H1 (cell line): ENCODE data around the gene L2HGDH. TPM values are rescaled to one million over a fixed set of nuclear protein-coding genes. Genes with fewer than 3 reads are reported as not detected.

Experiments
- CTCF ChIA-PET: fragments of 300-600 bp; sonication (Branson Sonifier 250); formaldehyde crosslinking; loops from one replicate; lab custom pipeline; 2021; ENCODE audit not compliant: partially characterized antibody; lab: Charles Lee
- POLR2A ChIA-PET: fragments of 300-600 bp; sonication (Branson Sonifier 250); formaldehyde crosslinking; loops from one replicate; lab custom pipeline; 2021; ENCODE audit warnings: inconsistent platforms; ENCODE audit not compliant: partially characterized antibody; lab: Charles Lee
- DNase-seq, 2 experiments: peaks; one replicate each; pipeline versions ENCODE4 v3.0.0 to v3.0.0-alpha.2; 2010 to 2022; ENCODE audit warnings: low spot score in 2 of 2, low read depth in 1 of 2, mixed read lengths in 1 of 2
- FAIRE-seq: peaks from 2 replicates; lab custom pipeline; 2011; peaks lifted over from hg19 to GRCh38; lab: Jason Lieb, UNC
- H2AFZ ChIP-seq: 2 replicates; pipeline ENCODE4 v1.8.1; 2012; ENCODE audit warnings: low read length, inconsistent platforms
- H2AK5ac ChIP-seq: 2 replicates; pipeline ENCODE4 v1.6.1; 2013; ENCODE audit warnings: low read depth, low read length
- H2BK120ac ChIP-seq: replicated peaks from 2 replicates; pipeline ENCODE3; 2013; ENCODE audit warnings: low read depth, low read length, inconsistent platforms
- H2BK12ac ChIP-seq: 2 replicates; pipeline ENCODE4 v1.6.1; 2013; ENCODE audit warnings: low read depth, low read length
- H2BK15ac ChIP-seq: 2 replicates; pipeline ENCODE4 v1.6.1; 2013; ENCODE audit warnings: low read length
- H2BK20ac ChIP-seq: 2 replicates; pipeline ENCODE4 v1.6.1; 2013; ENCODE audit warnings: low read length
- H2BK5ac ChIP-seq: 2 replicates; pipeline ENCODE4 v1.6.1; 2013; ENCODE audit warnings: low read depth, low read length
- H3K14ac ChIP-seq: 2 replicates; pipeline ENCODE4 v1.6.1; 2013; ENCODE audit warnings: inconsistent platforms; ENCODE audit not compliant: insufficient read length
- H3K18ac ChIP-seq: 2 replicates; pipeline ENCODE4 v1.6.1; 2013; ENCODE audit warnings: low read length; ENCODE audit errors: extremely low read depth
- H3K23ac ChIP-seq: 2 replicates; pipeline ENCODE4 v1.6.1; 2013; ENCODE audit warnings: inconsistent platforms; ENCODE audit not compliant: insufficient read length
- H3K23me2 ChIP-seq: 2 replicates; pipeline ENCODE4 v1.6.1; 2013; ENCODE audit warnings: low read depth, low read length
- H3K27ac ChIP-seq: 2 replicates; pipeline ENCODE4 v1.6.1; 2011; ENCODE audit warnings: low read depth, low read length, inconsistent platforms
- H3K27me3 ChIP-seq, 4 experiments: replicated peaks in 1 of 4; 1 replicate in 1 of 4; 2 replicates in 3 of 4; pipeline versions ENCODE4 v1.6.1 to v1.8.1; 2011 to 2013; ENCODE audit warnings: low read length in 3 of 4, mild to moderate bottlenecking in 3 of 4, inconsistent platforms in 2 of 4, mixed read lengths in 2 of 4, moderate library complexity in 1 of 4; ENCODE audit not compliant: control insufficient read depth in 3 of 4, insufficient read depth in 3 of 4; ENCODE audit errors: extremely low read depth in 1 of 4
- H3K36me3 ChIP-seq, 4 experiments: 2 replicates each; pipeline versions ENCODE4 v1.6.1 to v1.8.1; 2011 to 2013; ENCODE audit warnings: mild to moderate bottlenecking in 4 of 4, low read length in 3 of 4, moderate library complexity in 2 of 4, control low read depth in 1 of 4, inconsistent platforms in 1 of 4; ENCODE audit not compliant: insufficient read depth in 4 of 4, control insufficient read depth in 2 of 4
- H3K4ac ChIP-seq: replicated peaks from 2 replicates; pipeline ENCODE3; 2013; ENCODE audit warnings: low read length, low read depth, mixed read lengths, inconsistent platforms; ENCODE audit not compliant: insufficient read length
- H3K4me1 ChIP-seq, 4 experiments: replicated peaks in 1 of 4; 1 replicate in 1 of 4; 2 replicates in 3 of 4; pipeline versions ENCODE4 v1.6.1 to v1.8.1; 2011 to 2013; ENCODE audit warnings: low read length in 3 of 4, inconsistent platforms in 2 of 4, mixed read lengths in 1 of 4; ENCODE audit not compliant: insufficient read depth in 4 of 4, control insufficient read depth in 3 of 4
- H3K4me2 ChIP-seq, 2 experiments: 2 replicates each; pipeline versions ENCODE4 v1.6.1 to v1.8.1; 2011 to 2013; ENCODE audit warnings: low read depth in 2 of 2, low read length in 2 of 2, control low read depth in 1 of 2, inconsistent platforms in 1 of 2, mild to moderate bottlenecking in 1 of 2; ENCODE audit not compliant: insufficient read depth in 1 of 2
- H3K4me3 ChIP-seq, 4 experiments: fragments of 200-600, 300-600 bp in 1 of 4; sonication (generic), shearing (Covaris generic), sonication (Bioruptor Twin) in 1 of 4; 2 replicates each; pipeline versions ENCODE4 v1.5.1 to v1.8.1; 2011 to 2016; ENCODE audit warnings: low read length in 4 of 4, low read depth in 3 of 4, control low read depth in 2 of 4, inconsistent platforms in 2 of 4, mild to moderate bottlenecking in 2 of 4, mixed read lengths in 1 of 4, moderate library complexity in 1 of 4; ENCODE audit not compliant: insufficient read depth in 2 of 4; ENCODE audit errors: extremely low read depth in 1 of 4
- H3K56ac ChIP-seq: replicated peaks from 2 replicates; pipeline ENCODE3; 2013; ENCODE audit warnings: low read depth, mild to moderate bottlenecking, mixed read lengths, low read length, inconsistent platforms; ENCODE audit not compliant: insufficient read length
- H3K79me1 ChIP-seq: 2 replicates; pipeline ENCODE4 v1.6.1; 2013; ENCODE audit warnings: low read depth, low read length, control low read depth
- H3K79me2 ChIP-seq, 2 experiments: 2 replicates each; pipeline versions ENCODE4 v1.6.1 to v1.8.1; 2012 to 2013; ENCODE audit warnings: low read length in 2 of 2, mild to moderate bottlenecking in 2 of 2, inconsistent platforms in 1 of 2; ENCODE audit not compliant: insufficient read depth in 2 of 2, control insufficient read depth in 1 of 2
- H3K9ac ChIP-seq, 4 experiments: replicated peaks in 1 of 4; 1 replicate in 1 of 4; 2 replicates in 3 of 4; pipeline versions ENCODE4 v1.6.1 to v1.8.1; 2011 to 2013; ENCODE audit warnings: low read depth in 3 of 4, low read length in 3 of 4, control low read depth in 2 of 4, mild to moderate bottlenecking in 2 of 4, moderate library complexity in 2 of 4, inconsistent platforms in 1 of 4; ENCODE audit errors: extremely low read depth in 1 of 4
- H3K9me3 ChIP-seq, 2 experiments: 2 replicates each; pipeline versions ENCODE4 v1.6.1 to v1.8.1; 2012 to 2013; ENCODE audit warnings: mild to moderate bottlenecking in 2 of 2, moderate library complexity in 2 of 2, control low read depth in 1 of 2, inconsistent platforms in 1 of 2, low read depth in 1 of 2, low read length in 1 of 2, mixed read lengths in 1 of 2; ENCODE audit not compliant: insufficient read depth in 2 of 2
- H4K20me1 ChIP-seq, 2 experiments: replicated peaks in 1 of 2; 2 replicates each; pipeline versions ENCODE3 to v1.8.1; 2011 to 2013; ENCODE audit warnings: inconsistent platforms in 2 of 2, low read length in 2 of 2, mild to moderate bottlenecking in 1 of 2; ENCODE audit not compliant: insufficient read depth in 2 of 2, control insufficient read depth in 1 of 2
- H4K5ac ChIP-seq: 2 replicates; pipeline ENCODE4 v1.6.1; 2013; ENCODE audit warnings: low read length, low read depth, mixed read lengths, inconsistent platforms; ENCODE audit not compliant: insufficient read length
- H4K8ac ChIP-seq: 2 replicates; pipeline ENCODE4 v1.8.0; 2013; ENCODE audit warnings: mild to moderate bottlenecking, moderate library complexity, low read length, inconsistent platforms; ENCODE audit not compliant: insufficient read depth; ENCODE audit errors: extremely low read depth
- H4K91ac ChIP-seq: replicated peaks from 2 replicates; pipeline ENCODE3; 2013; ENCODE audit warnings: low read length, mixed read lengths, inconsistent platforms; ENCODE audit not compliant: insufficient read length
- ASH2L ChIP-seq: fragments of 200-600, 300-600 bp; sonication (generic); IDR thresholded peaks from one replicate; pipeline ENCODE4 v1.7.1; 2017; ENCODE audit warnings: low read length
- BCL11A ChIP-seq, 2 experiments: IDR thresholded peaks; one replicate each; pipeline ENCODE4 v1.6.1; 2011; ENCODE audit warnings: low read depth in 2 of 2, low read length in 2 of 2, mild to moderate bottlenecking in 2 of 2
- CTBP2 ChIP-seq: IDR thresholded peaks from 2 replicates; pipeline ENCODE4 v1.7.0; 2011; ENCODE audit warnings: borderline replicate concordance, mild to moderate bottlenecking, moderate library complexity, mixed read lengths, low read length; ENCODE audit not compliant: insufficient read depth, insufficient read length
- CTCF ChIP-seq, 3 experiments: IDR thresholded peaks; 1 replicate in 2 of 3; 2 replicates in 1 of 3; pipeline versions ENCODE4 v1.5.1 to v1.6.1; 2011; ENCODE audit warnings: low read length in 3 of 3, mild to moderate bottlenecking in 3 of 3, inconsistent platforms in 2 of 3, low read depth in 1 of 3, moderate library complexity in 1 of 3; ENCODE audit not compliant: insufficient read depth in 1 of 3; ENCODE audit errors: control extremely low read depth in 1 of 3
- EZH2 ChIP-seq: fragments of 200-600 bp; sonication (generic); IDR thresholded peaks from 2 replicates; pipeline ENCODE4 v1.7.1; 2012; ENCODE audit warnings: low read depth, mild to moderate bottlenecking, moderate library complexity, low read length, inconsistent platforms; ENCODE audit not compliant: severe bottlenecking
- FOSL1 ChIP-seq: IDR thresholded peaks from 2 replicates; pipeline ENCODE4 v1.6.1; 2011; ENCODE audit warnings: mild to moderate bottlenecking, low read depth, low read length, moderate library complexity; ENCODE audit not compliant: insufficient read depth
- HDAC6 ChIP-seq: IDR thresholded peaks from one replicate; pipeline ENCODE4 v1.7.1; 2012; ENCODE audit warnings: low read depth, mild to moderate bottlenecking, inconsistent platforms, low read length, moderate library complexity
- KDM4A ChIP-seq: IDR thresholded peaks from one replicate; pipeline ENCODE4 v1.7.1; 2012; ENCODE audit warnings: low read depth, mild to moderate bottlenecking, moderate library complexity, low read length, inconsistent platforms; ENCODE audit not compliant: severe bottlenecking
- RNF2 ChIP-seq: fragments of 200-900, 300-1000 bp; sonication (generic); IDR thresholded peaks from 2 replicates; pipeline ENCODE4 v1.7.1; 2016; ENCODE audit warnings: borderline replicate concordance, low read depth, mild to moderate bottlenecking, antibody characterized with exemption, low read length; ENCODE audit not compliant: poor library complexity, severe bottlenecking; ENCODE audit errors: missing control alignments
- SIX5 ChIP-seq: IDR thresholded peaks from 2 replicates; pipeline ENCODE4 v1.6.1; 2011; ENCODE audit warnings: mild to moderate bottlenecking, low read depth, low read length
- SRF ChIP-seq: IDR thresholded peaks from 2 replicates; pipeline ENCODE4 v1.6.1; 2011; ENCODE audit warnings: mild to moderate bottlenecking, low read depth, low read length, moderate library complexity
- TCF12 ChIP-seq: IDR thresholded peaks from 2 replicates; pipeline ENCODE4 v1.6.1; 2011; ENCODE audit warnings: low read depth, mild to moderate bottlenecking, low read length
- polyA plus RNA-seq, 7 experiments: library from polyadenylated mRNA; depleted of rRNA in 3 of 7; stranded (reverse) in 5 of 7; unstranded in 2 of 7; fragments of >200 nt in 5 of 7; fragments of 200-250 nt in 2 of 7; gene quantifications; 1 replicate in 5 of 7; 2 replicates in 1 of 7; 4 replicates in 1 of 7; pipeline versions ENCODE4 v1.2.1 to v1.2.3, GENCODE V29; 2011 to 2013; ENCODE audit warnings: missing spikeins in 2 of 7, mixed read lengths in 2 of 7
- total RNA-seq: library from RNA; stranded (reverse); fragmentation: NEBNext Ultra II Directional; extraction: Animal tissue kit (Norgen Biotek cat#: 25700); gene quantifications from 2 replicates; pipeline ENCODE4 v1.2.1, GENCODE V29; 2021

Gene L2HGDH
- total and polyA plus RNA-seq, 2 of the 8 experiments (the other 6 are each of a cell fraction or from before 2014, with no cell fraction given): 12.2 to 28.6 TPM

GRCh38 chr14:50285861-50286260, 26.2 kb downstream of the L2HGDH start:
- Histone ChIP-seq H3K4ac (no peak overlapping the region), H3K27me3 (no peaks in the 10 kb centered on the region), H3K18ac (no peak overlapping the region), H3K4me3 (no peak overlapping the region), H3K23ac (no peak overlapping the region), H3K79me1 (0 out of 2 replicates have a peak, but pooled peaks cover 2% of the 10 kb centered on the region), H2BK20ac (no peak overlapping the region), H3K9me3 (no peaks in the 10 kb centered on the region), H3K27ac (no peak overlapping the region), H3K56ac (no peak overlapping the region), H3K9ac (no peak overlapping the region), H2BK12ac (no peak overlapping the region), H3K4me1 (no peaks in the 10 kb centered on the region), H4K8ac (no peak overlapping the region), H3K4me2 (no peak overlapping the region), H3K23me2 (no peaks in the 10 kb centered on the region), H4K5ac (no peak overlapping the region), H2AK5ac (no peak overlapping the region), H4K91ac (no peak overlapping the region), H2BK15ac (no peak overlapping the region), H3K36me3 (peaks cover 0 to 10% (median 4%) of the 10 kb centered on the region in 4 experiments; a peak in 3 of 8 replicates), H2BK5ac (no peak overlapping the region), H2BK120ac (no peak overlapping the region), H3K79me2 (no peaks in the 10 kb centered on the region), H2AFZ (no peak overlapping the region), H3K14ac (no peak overlapping the region), H4K20me1 (peaks cover 2 to 5% of the 10 kb centered on the region in 2 experiments)
- FAIRE-seq (no peak), DNase-seq (no peak)
- CTCF ChIA-PET: no interaction called here
- POLR2A ChIA-PET: no interaction called here
- TF ChIP-seq ASH2L (no peak), CTCF (IDR thresholded peaks at IDR 0.05; ENCODE audit: control extremely low read depth in 1 of 3, insufficient read depth in 1 of 3, low read depth in 1 of 3, low read length in 3 of 3) (no peak), TCF12 (no peak), BCL11A (IDR thresholded peaks at IDR 0.05; ENCODE audit: low read depth in 2 of 2, low read length in 2 of 2) (no peak), RNF2 (no peak), EZH2 (no peak), HDAC6 (no peak), KDM4A (no peak), SRF (no peak), SIX5 (no peak), CTBP2 (no peak), FOSL1 (no peak)
